Peyer's patch (tissue), 4 donors: ENCODE results near the gene NUDCD3.

Experiments
- POLR2A ChIP-seq, 2 donors: fragments of 450-650 bp; IDR thresholded peaks; one replicate each; pipeline ENCODE4 v1.5.1; 2017; ENCODE audit warnings: antibody characterized with exemption in 2 of 2, mild to moderate bottlenecking in 2 of 2, moderate library complexity in 2 of 2
- TF ChIP-seq, protein P1 (sequence below), 6 experiments: fragments of 450-650 bp in 4 of 6; fragments of 200-600 bp in 2 of 6; sonication (generic) in 1 of 6; IDR thresholded peaks; one replicate each; pipeline ENCODE4 v1.5.1; 2017 to 2019; ENCODE audit warnings: antibody characterized with exemption in 6 of 6, mild to moderate bottlenecking in 3 of 6, moderate library complexity in 1 of 6

DNA sequence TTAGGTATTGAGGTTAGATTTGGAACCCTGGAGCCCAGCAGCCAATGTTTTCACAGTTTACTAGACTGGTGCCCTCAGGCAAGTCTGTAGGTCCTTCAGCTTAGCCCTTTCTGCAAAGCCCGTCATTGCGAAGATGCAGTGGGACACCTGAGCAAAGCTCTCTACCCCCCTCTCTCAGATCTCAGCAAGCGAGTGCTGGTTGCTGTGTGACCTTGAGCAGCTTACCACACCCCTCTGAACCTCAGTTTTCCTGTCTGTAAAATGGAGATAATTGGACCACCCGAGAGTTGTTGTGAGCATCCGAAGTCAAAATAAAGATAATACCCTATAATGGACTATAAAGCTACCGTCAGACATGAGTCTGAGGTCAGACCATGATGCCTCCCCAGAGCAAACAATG, 47.0 kb upstream of the NUDCD3 start:
- TF ChIP-seq, protein P1, sequence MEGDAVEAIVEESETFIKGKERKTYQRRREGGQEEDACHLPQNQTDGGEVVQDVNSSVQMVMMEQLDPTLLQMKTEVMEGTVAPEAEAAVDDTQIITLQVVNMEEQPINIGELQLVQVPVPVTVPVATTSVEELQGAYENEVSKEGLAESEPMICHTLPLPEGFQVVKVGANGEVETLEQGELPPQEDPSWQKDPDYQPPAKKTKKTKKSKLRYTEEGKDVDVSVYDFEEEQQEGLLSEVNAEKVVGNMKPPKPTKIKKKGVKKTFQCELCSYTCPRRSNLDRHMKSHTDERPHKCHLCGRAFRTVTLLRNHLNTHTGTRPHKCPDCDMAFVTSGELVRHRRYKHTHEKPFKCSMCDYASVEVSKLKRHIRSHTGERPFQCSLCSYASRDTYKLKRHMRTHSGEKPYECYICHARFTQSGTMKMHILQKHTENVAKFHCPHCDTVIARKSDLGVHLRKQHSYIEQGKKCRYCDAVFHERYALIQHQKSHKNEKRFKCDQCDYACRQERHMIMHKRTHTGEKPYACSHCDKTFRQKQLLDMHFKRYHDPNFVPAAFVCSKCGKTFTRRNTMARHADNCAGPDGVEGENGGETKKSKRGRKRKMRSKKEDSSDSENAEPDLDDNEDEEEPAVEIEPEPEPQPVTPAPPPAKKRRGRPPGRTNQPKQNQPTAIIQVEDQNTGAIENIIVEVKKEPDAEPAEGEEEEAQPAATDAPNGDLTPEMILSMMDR (IDR thresholded peaks at IDR 0.05): no peak
- no peak for TF ChIP-seq POLR2A (IDR thresholded peaks at IDR 0.05)
